CD4-positive, alpha-beta T cell treated with Interleukin-4 for 4 hours (primary cell): ENCODE results near the gene DDX49.
A peak's percentile ranks its signal among the peaks of the same experiment; 100 is the strongest.

ENCODE experiments used
- DNase-seq: peaks from one replicate; pipeline ENCODE4 v3.0.0-alpha.2; 2020

DDX49 gene, protein sequence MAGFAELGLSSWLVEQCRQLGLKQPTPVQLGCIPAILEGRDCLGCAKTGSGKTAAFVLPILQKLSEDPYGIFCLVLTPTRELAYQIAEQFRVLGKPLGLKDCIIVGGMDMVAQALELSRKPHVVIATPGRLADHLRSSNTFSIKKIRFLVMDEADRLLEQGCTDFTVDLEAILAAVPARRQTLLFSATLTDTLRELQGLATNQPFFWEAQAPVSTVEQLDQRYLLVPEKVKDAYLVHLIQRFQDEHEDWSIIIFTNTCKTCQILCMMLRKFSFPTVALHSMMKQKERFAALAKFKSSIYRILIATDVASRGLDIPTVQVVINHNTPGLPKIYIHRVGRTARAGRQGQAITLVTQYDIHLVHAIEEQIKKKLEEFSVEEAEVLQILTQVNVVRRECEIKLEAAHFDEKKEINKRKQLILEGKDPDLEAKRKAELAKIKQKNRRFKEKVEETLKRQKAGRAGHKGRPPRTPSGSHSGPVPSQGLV

DNA sequence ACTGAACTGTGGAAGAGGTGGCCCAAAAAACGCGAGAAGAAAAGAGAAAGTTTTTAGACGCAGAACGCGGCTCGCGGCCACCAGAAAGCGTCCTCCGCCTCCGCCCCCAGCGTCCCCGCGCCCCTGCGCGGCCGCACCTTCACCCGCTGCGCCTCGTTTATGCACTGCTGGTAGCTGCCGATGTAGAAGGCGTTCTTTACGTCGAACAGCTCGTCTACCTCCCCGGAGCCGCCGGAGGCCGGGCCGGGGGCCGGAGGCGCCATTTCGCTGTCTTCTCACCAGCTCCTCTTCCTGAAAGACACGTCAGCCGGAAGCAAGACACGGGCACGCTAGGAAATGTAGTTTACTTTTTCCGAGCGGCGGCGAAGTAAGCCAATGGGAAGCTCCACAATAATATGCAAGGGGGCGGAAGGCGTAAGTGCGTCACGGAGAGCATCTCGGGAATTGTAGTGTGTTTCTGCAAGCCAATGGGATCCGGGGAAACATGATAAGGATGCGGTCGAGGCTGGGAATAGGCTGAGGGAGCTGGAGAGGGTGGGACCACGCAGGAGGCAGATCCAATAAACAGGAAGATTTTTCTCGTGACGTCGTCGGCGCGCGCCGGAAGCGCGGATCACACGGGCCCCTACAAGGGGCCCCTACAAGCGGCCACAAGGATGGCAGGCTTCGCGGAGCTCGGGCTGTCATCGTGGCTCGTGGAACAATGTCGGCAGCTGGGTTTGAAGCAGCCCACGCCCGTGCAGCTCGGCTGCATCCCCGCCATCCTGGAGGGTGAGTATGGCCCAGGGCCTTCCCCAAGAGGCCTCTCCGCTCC, at the start of gene DDX49, which contains the start of gene COPE:
DDX49 (plus strand) TSS at position 630 of the 814 bp plus-strand sequence; CDS start at position 657, 27 bp downstream.
COPE (minus strand) TSS at position 302 of the 814 bp plus-strand sequence; CDS start at position 263, 39 bp downstream.
- peak; percentile 99 for DNase-seq

DNA sequence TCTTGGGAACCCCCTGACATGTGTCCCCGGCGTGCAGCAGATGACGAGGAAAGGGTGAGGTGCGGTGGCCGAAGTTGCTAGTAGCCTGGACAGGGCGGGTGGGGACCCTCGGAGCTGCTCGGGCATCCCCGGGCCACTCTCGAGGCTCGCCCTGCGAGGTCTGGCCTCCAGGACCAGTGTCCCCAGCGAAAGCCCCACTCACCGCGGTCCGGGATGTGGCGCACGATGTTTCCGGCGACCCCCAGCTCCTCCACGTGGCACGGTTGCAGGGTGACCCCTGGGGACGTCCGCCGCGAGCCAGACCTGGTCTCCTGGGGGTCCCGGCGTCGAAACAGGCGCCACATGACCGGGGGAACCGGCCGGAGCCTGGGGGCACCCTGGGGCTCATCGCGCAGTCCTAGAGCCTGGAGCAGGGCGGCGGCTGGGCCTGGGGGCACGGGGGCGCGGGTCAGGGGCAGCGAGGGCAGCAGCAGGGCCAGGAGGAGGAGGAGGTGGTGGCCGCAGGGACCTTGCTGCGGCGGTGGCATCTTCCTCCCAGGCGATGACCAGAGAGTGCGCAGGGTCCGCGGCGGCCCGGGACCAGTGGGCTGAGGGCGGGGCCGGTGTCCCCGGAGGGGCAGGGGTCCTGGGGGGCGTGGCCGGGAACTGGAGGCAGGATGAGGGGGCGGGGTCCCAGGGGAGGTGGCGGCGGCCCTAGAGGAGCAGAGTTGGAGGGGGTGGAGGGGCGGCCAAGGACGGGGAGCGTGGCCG, 49.6 kb upstream of the DDX49 start:
- DNase-seq, result no peak

DNA sequence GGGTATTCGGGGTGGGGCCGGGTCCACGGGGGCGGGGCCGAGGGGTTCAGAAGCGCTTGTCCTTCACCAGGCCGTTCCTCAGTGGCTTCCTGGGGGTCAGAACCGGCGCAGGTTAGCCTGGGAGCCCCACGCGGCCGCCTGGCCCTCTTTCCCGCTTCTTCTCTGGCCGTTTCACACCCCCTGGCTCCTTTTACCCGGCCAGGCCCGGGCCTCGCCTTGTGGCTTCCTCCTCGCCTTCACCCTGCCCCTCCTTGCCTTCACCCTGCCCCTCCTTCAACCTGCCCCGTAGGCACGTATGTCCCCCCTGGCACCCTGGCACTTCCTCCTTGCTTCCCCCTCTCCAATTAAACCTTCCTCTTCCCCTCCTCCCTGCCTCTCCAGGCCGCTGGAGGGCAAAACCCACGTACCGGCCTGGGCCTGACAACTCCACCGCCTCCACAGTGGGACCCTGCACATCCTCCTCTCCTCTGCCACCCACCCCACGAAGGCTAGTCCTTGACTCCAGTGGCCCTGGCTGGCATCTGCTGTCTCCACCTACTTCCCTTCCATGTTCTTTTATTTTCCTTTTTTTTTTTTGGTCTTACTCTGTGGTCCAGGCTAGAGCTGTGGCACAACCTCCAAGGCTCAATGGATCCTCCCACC, 48.9 kb upstream of the DDX49 start:
- DNase-seq, result no peak

DNA sequence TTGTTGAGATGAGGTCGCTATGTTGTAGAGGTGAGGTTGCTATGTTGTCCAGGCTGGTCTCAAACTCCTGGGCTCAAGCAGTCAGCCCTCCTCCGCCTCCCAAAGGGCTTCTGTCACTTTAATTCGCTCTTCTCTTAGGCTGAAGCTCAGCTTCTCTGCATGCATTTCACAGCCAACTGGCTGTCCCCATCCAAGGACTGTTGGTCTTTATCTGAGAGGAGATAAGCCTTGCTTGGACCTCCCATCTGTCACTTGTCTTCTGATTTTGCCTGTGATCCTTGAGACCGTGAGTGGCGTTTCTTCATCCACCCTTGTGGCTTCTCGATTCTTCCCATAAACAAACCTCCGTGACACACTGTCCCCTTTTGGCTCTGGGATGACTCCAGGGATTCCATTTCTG, 48.0 kb upstream of the DDX49 start:
- no peak for DNase-seq

DNA sequence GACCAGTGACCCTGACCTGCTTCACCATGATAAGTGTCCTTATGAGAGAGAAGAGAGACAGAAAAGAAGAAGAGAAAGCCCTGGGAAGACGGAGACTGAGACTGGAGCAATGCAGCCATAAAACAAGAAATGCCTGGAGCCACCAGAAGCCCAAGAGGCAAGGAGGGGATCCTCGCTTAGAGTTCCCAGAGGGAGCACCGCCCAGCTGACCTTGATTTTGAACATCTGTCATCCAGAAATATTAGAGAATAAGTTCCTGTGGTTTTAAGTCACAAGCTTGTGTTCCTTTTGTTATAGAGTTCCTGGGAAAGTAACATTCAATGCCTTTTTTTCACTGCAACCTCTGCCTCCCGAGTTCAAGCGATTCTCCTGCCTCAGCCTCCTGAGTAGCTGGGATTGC, 43.8 kb upstream of the DDX49 start:
- DNase-seq, result no peak

DNA sequence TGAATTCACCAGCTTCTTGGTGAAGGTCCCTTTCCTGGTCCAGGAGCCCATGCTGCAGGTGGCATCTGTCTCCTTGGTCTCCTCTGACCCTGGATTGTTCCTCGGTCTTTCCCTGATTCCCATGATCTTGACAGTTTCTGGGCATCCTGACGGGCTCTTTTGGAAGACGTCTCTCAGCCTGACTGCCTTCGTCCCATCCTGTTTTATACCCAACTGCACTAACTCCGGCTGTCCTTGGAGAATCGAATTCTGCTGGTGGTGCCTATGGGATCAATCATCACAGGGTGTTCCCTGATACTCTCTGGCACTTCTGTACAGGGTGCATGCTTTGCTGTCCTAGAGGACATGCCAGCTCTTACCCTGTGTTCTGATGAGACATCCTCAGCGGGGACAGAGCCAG, 42.6 kb upstream of the DDX49 start:
- DNase-seq, result no peak

DNA sequence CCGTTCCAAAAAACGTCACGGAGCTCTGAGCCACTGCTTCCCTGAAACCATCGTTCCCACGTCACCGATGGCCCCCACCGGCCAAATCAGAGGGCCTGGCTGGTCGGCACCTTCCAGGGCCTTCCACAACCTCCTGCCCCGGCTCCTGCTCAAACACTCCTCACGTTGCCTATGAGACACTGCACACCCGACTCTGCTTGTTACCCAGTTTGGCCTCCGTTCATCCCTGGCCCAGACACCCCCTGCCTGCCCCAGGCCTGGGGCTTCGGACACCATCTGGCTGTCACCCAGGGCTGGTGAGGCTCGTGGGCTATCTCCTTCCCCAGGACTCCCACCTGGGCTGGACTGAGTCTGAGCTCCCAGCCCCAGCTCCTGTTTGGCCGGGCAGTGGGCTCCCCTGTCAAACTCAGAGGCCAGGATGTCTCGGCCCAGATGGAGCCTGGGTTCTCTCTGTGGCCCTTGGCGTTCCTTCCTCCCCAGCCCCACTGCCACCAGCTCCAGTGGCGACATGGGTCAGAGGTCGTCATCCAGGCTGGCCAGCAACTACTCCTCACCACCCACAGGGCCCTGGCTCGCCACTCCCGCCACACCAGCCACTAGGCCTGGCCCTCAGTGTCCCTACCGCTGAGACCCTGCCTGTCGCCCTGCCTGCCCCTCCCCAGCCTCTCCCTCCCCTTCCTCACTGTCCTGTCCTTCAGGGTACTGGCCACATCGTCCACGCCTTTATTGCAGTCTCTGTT, 41.3 kb upstream of the DDX49 start:
- no peak for DNase-seq

DNA sequence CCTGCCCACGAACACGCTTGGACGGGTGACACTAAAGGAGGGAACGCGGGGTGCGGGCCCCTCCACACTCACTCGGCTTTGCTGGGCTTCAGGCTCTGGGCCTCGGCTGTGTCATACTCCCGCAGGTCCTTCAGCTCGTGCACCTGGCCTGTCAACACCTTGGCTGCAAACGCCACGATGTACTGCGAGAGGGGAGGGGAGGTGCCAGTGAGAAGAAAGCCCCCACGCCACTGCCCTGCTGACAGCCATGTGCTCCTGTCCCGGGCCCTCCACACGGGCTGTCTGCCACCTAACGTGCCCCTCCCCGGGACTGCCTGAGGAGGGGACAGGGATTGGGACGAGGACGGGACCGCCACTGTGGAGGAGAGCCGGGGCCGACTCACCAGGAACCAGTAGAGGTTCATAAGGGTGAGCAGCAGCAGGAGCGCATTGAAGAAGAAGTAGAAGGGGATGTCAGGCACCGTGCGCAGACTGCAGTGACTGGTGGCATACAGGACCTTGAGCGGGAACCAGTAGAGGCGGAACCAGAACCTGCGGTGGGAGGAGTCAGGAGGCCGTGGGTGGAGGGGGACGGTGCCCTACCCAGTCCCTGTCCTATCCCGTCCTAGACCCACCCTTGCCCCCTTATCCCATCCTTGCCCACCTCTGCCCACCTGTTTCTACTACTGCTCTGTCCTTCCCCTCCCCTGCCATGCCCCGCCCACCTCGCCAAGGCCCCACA, 40.5 kb upstream of the DDX49 start:
- DNase-seq, result no peak

DNA sequence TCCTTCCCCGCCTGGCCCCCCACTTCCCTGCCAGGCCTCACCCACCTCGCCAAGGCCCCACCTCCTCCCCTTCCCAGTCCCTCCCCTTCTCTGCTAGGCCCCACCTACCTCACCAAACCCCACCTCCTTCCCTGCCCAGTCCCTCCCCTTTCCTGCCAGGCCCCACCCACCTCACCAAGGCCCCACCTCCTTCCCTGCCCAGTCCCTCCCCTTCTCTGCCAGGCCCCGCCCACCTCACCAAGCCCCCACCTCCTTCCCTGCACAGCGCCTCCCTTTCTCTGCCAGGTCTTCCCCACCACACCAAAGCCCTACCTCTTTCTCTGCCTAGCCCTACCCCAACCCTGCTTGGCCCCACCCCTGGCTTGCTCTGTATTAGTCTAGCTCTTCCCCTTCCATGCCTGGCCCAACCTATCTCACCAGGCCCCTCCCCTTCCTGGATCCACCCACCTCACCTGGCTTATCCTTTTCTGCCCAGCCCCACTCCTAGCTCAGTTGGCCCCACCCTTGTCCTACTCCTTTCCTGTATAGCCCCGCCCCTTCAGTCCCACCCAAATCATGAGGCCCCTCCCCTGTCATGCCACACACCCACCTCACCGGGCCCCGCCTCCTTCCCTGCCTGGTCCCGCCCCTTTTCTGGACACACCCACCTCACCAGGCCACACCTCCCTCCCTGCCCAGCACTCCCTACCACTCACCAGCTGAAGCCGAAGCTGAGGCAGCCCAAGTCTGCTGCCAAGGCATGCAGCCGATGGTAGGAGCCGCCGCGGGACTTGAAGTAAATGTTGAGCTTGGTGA, 39.7 kb upstream of the DDX49 start:
- no peak for DNase-seq

DNA sequence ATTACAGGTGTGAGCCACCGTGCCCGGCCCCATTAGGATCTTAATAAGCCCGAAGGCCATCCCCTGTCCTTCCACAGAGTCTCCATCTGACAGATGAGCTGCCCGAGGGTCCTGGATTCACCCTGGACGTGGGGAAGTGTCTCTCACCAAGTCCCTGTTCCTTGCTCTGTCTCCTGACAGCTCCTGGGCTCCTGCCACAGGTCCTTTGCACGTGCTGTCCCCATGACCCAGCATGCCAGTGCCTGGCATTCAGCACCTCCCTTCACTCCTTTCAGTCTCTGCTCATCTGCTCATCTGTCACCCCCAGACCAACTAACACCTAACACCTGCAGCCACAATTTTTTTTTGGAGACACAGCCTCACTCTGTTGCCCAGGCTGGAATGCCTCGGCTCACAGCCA, 38.0 kb upstream of the DDX49 start:
- no peak for DNase-seq

DNA sequence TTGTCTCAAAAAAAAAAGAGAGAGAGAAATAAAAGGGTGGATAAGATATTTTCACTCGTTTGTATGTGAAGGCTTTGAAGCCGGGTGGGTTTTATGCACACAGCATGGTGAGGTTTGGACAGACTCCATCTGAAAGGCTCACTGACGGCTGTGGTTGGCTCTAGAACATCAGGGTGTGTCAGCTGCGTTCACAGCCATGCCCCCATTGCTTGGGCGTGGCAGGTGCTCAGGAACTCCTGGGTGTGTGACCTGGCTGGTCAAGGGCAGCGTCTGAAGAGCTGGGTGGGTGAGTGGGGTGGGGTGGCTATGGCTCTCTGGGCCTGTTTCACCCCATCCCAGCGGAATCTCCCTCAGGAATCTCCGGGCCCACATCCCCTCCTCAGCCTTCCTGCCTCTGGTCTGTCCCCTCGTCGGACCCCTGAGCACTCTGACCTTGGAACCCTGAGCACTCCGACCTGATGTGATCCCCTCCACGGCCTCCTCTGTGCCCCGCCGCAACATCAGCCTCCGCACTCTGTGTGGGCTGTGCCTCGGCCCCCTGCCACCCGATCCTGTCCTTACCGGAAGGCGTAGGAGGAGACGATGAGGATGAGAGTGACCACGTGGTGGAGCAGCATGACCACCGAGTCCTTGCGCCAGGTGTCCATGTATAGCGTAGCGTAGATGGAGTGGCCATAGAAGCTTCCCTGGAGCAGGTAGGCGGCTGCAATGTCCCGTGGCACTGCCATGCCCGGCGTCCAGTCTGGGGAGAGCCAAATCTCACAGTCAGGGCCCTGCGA, 35.8 kb upstream of the DDX49 start:
- DNase-seq, result no peak

DNA sequence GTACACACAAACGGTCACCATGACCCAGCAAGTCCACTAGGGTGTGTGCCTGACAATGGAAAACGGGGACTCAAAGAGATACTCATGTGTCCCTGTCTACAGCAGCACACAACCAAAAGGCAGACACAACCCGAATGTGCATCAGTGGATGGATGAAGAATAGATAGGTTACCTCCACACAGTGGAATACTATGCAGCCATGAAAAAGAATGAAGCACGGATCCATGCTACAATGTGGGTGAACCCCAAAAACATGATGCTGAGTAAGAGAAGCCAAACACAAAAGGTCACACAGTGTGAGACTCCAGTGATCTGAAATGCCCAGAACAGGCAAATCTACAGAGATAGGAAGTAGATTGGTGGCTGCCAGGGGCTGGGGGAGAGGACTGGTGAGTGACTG, 32.5 kb upstream of the DDX49 start:
- DNase-seq, result no peak

DNA sequence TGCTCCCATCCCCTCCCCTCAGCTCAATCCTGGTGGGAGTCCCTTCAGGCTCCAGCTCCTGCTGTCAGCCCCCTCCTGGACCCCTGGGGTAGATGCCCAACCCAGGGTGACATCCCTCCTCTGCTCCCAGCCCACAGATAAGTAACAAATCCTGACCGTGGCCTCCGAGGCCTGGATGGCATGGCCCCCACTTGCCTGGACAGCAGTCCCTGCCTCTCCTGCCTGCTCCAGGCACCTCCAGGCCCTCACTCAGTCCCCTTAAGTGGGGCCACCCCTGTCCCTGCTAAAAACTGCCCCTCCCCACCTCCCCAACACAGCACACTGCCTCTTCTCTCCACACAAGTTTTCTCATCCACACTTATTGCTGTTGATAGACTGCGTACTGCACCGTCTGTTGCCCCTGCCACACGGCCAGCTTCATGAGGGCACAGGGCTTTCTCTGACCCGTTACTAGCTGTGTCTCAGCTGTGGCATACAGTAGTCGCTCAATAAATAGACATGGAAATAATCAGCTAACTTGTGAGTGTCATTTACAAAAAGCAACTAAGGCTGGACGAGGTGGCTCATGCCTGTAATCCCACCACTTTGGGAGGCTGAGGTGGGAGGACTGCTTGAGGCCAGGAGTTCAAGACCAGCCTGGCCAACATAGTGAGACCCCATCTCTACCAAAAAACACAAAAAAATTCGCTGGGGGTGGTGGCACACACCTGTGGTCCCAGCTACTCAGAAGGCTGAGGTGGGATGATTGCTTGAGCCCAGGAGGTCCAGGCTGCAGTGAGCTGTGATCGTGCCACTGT, 29.4 kb upstream of the DDX49 start:
- no peak for DNase-seq

DNA sequence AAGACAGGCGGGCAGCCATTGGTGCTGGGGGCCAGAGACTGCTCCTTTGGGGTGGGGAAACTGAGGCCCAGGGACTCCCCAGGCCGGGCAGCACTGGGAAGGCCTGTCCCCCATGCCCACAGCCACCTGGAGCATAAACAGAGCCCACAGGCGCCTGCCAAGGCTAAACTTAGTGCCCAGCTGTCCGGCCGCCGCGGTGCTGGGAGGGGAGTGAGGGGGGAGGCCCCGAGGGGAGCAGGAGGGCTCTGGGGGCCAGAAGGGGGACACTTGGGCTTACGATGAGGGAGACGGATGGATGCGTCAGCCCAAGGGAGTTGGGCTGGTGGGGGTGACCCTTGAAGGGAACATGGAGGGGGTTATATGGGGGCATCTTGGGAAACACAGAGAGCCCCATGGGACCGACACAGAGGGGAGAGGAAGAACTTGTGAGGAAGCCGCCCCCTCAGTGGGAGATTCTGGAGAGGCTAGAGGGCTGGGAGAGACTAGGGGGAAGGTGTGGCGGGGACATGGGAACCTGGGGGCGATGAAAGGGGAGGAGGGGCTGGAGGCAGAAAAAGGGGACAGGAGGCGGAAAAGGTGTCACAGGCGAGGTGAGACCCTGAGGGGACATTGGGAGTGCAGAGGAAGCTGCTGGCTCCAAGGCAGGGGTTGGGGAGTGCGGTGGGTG, 25.8 kb upstream of the DDX49 start:
- DNase-seq, result no peak

DNA sequence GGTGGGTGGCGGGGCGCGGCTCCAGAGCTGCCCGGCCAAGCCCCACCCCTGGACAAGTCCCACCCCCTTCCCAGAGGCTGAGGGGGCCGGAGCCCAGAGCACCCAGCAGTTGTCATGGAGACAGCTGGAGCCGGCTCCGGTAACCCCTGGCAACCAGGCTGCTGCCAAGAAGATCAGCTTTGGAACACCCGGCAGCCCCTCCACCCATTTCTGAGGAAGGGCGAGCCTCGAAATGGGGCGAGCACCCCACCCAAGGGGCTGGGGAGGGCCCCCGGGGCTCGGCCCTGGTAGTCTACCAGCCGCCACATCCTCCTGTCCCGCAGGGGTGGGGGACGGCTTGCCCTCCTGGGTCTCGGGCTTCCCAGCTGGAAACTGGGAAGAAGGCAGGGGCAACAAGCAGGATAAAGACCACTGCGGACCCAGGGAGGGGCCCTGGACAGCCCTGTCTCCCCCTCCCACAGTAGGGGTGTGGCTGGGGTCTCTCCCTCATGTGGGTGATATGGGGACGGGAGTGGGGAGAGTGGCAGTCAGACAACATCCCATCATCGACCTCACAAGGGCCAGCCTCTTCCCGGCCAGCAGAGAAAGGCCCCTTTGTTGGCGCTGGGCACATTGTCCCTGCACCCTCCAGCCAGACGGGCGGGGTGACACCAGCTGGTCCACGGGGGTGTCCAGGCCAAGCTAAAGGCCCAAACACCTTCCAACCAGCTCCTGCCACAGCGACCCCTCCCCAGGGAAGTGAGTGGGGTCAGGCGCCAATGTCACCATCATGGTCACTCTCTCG, 25.1 kb upstream of the DDX49 start:
- DNase-seq, result no peak

DNA sequence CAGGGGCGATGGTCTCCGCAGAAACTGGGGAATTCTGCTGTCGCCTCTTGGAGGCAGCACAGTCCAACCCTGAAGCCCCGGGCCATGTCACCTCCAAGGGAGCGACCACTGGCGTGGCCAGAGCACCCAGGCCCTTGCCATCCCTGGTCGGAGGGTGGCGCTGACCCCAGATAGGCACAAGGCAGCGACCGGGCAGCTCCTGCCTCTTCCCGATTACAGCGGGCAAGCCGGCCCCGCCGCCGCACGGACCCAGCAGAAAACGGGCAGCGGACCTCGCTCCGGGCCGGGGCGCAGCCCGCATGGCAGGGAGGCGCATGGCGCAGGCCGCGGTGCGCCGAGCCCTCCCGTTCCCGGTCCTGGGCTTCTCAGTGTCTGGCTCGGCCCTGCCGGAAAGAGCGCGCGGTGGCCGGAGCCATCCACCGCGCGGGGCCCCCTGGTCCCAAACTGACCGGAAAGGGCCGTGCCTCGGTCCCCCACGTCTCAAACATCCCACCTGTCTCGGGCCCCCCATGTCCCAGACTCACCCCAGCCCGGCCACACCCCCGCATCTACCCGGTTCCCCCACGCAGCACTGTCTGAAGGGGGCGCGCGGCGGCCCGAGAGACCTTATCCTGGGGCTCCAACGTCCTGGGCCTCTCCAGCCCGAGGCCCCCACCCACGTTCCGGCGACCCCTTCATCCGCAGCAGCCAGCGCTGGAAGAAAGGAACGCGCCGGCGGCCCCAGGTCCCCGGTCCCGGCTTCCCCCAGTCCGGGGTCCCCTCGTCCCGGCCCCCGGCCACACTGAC, 24.3 kb upstream of the DDX49 start:
- DNase-seq, result no peak
